Neural progenitor cell (in vitro differentiated cells): ENCODE data around the gene NFATC2. TPM values are rescaled to one million over a fixed set of nuclear protein-coding genes. Genes with fewer than 3 reads are reported as not detected.
A peak's percentile ranks its signal among the peaks of the same experiment; 100 is the strongest.

Source experiments
- DNase-seq: peaks from one replicate; pipeline ENCODE4 v3.0.0-alpha.2; 2016; ENCODE audit warnings: low spot score
- H2AFZ ChIP-seq: fragments of 200-600 bp; sonication (generic); replicated peaks from 2 replicates; pipeline ENCODE4 v1.6.1; 2016; ENCODE audit warnings: antibody characterized with exemption
- H3F3A ChIP-seq: fragments of 200-600 bp; sonication (generic); 2 replicates; pipeline ENCODE4 v1.6.1; 2016; ENCODE audit warnings: antibody characterized with exemption, low read depth
- H3K27ac ChIP-seq: fragments of 200-600 bp; sonication (generic); 2 replicates; pipeline ENCODE4 v1.5.1; 2016; ENCODE audit warnings: mild to moderate bottlenecking
- H3K27me3 ChIP-seq: fragments of 200-600 bp; sonication (generic); 2 replicates; pipeline ENCODE4 v1.6.1; 2016; ENCODE audit warnings: mild to moderate bottlenecking, moderate library complexity
- H3K36me3 ChIP-seq: fragments of 200-600 bp; sonication (generic); 2 replicates; pipeline ENCODE4 v1.5.1; 2016
- H3K4me1 ChIP-seq: fragments of 200-600 bp; sonication (generic); 2 replicates; pipeline ENCODE4 v1.6.1; 2016; ENCODE audit warnings: mixed run types
- H3K4me2 ChIP-seq: fragments of 200-600 bp; sonication (generic); 2 replicates; pipeline ENCODE4 v1.6.1; 2016
- H3K4me3 ChIP-seq: fragments of 200-600 bp; sonication (generic); 2 replicates; pipeline ENCODE4 v1.5.1; 2016
- H3K79me2 ChIP-seq: fragments of 200-600 bp; sonication (generic); 2 replicates; pipeline ENCODE4 v1.6.1; 2016; ENCODE audit warnings: low read depth
- H3K9ac ChIP-seq: fragments of 200-600 bp; sonication (generic); 2 replicates; pipeline ENCODE4 v1.6.1; 2016
- H3K9me3 ChIP-seq: fragments of 200-600 bp; sonication (generic); 2 replicates; pipeline ENCODE4 v1.5.1; 2016; ENCODE audit warnings: low read depth
- H4K20me1 ChIP-seq: fragments of 200-600 bp; sonication (generic); 2 replicates; pipeline ENCODE4 v1.6.1; 2016; ENCODE audit warnings: low read depth
- H3K27ac Mint-ChIP-seq: 3 replicates; pipeline ENCODE4 v1.8.0; 2021; ENCODE audit warnings: mixed read lengths
- H3K27me3 Mint-ChIP-seq: 2 replicates; pipeline ENCODE4 v1.8.0; 2022; ENCODE audit warnings: low read depth, mild to moderate bottlenecking, inconsistent platforms, moderate library complexity, mixed read lengths; ENCODE audit not compliant: insufficient read depth
- H3K36me3 Mint-ChIP-seq: 3 replicates; pipeline ENCODE4 v1.8.0; 2021; ENCODE audit warnings: mixed read lengths
- H3K4me1 Mint-ChIP-seq: 3 replicates; pipeline ENCODE4 v1.8.0; 2021; ENCODE audit warnings: mixed read lengths
- H3K4me3 Mint-ChIP-seq: 3 replicates; pipeline ENCODE4 v1.8.0; 2021; ENCODE audit warnings: mild to moderate bottlenecking, moderate library complexity, mixed read lengths
- H3K9me3 Mint-ChIP-seq: 3 replicates; pipeline ENCODE4 v1.8.0; 2020; ENCODE audit warnings: mixed read lengths
- EZH2 ChIP-seq: fragments of 200-600 bp; sonication (generic); IDR thresholded peaks from 2 replicates; pipeline ENCODE4 v1.6.1; 2017; ENCODE audit warnings: antibody characterized with exemption, mild to moderate bottlenecking, moderate library complexity
- EZH2phosphoT487 ChIP-seq: fragments of 200-600 bp; sonication (generic); IDR thresholded peaks from 2 replicates; pipeline ENCODE4 v1.6.1; 2017; ENCODE audit warnings: antibody characterized with exemption
- total RNA-seq: library from RNA; depleted of rRNA; stranded (reverse); fragments of >200 nt; gene quantifications from 2 replicates; pipeline ENCODE4 v1.2.3, GENCODE V29; 2015; ENCODE audit warnings: low replicate concordance
- TF ChIP-seq, protein P1 (sequence below): fragments of 200-600 bp; sonication (generic); IDR thresholded peaks from 2 replicates; pipeline ENCODE4 v1.5.1; 2017; ENCODE audit warnings: antibody characterized with exemption, mild to moderate bottlenecking

The NFATC2 gene
- total RNA-seq, 1 donor from 2014 or later = 0.19 TPM

DNA sequence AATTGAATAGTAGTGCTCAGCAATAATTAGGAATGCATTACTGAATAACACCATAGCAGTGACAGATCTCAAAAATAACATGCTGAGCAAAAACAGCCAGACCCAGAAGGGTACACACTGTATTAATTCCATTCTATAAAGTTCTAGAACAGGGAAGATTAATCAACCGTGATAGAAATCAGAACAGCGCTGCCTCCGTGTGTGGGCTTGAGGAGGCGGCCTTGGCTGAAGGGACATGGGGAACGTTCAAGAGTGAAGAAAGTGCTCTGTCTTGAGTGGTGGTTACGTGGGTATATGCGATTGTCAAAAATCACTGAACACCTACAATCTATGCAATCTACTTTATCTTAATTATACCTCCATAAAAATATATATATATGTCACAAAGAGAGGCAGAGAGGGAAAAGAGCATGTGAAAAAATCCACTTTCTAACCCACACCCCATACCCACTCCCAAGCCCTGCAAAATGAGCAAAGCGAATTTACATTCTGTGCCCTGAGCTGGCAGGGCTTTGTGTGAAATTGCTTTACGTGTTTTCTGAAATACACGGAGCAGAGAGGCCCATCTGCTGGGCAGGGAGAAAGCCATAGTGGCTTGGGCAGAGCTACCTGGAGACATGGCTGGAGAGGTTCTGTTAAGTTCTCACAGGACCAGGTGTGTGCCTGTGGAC lies 74.4 kb downstream of the NFATC2 start:
- DNase-seq = no peak
- Histone ChIP-seq H3K27me3 (no peaks in the 10 kb centered on the region), H3K79me2 (no peaks in the 10 kb centered on the region), H2AFZ (no peak overlapping the region), H3K27ac (no peak overlapping the region), H3K4me3 (no peak overlapping the region), H3K9me3 (no peaks in the 10 kb centered on the region), H3K4me2 (no peak overlapping the region), H3K9ac (no peak overlapping the region), H3F3A (no peaks in the 10 kb centered on the region), H3K36me3 (no peaks in the 10 kb centered on the region), H4K20me1 (no peaks in the 10 kb centered on the region), H3K4me1 (no peaks in the 10 kb centered on the region)
- TF ChIP-seq, protein P1, sequence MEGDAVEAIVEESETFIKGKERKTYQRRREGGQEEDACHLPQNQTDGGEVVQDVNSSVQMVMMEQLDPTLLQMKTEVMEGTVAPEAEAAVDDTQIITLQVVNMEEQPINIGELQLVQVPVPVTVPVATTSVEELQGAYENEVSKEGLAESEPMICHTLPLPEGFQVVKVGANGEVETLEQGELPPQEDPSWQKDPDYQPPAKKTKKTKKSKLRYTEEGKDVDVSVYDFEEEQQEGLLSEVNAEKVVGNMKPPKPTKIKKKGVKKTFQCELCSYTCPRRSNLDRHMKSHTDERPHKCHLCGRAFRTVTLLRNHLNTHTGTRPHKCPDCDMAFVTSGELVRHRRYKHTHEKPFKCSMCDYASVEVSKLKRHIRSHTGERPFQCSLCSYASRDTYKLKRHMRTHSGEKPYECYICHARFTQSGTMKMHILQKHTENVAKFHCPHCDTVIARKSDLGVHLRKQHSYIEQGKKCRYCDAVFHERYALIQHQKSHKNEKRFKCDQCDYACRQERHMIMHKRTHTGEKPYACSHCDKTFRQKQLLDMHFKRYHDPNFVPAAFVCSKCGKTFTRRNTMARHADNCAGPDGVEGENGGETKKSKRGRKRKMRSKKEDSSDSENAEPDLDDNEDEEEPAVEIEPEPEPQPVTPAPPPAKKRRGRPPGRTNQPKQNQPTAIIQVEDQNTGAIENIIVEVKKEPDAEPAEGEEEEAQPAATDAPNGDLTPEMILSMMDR = no peak
- no peak for TF ChIP-seq EZH2
- no peak for TF ChIP-seq EZH2phosphoT487
- Mint-ChIP-seq H3K27ac (no peak overlapping the region), H3K27me3 (no peaks in the 10 kb centered on the region), H3K9me3 (no peaks in the 10 kb centered on the region), H3K4me3 (no peak overlapping the region), H3K4me1 (peaks cover 3% of the 10 kb centered on the region), H3K36me3 (no peaks in the 10 kb centered on the region)

- no peaks in the 10 kb centered on the region for H3F3A ChIP-seq
- peak; percentile 15 for DNase-seq
- H3K4me3 ChIP-seq = no peak overlapping the region
- H3K9me3 ChIP-seq = no peaks in the 10 kb centered on the region
- no peaks in the 10 kb centered on the region for H3K79me2 ChIP-seq
- Mint-ChIP-seq H3K27me3 (peaks cover 4% of the 10 kb centered on the region), H3K4me1 (peaks cover 13% of the 10 kb centered on the region), H3K4me3 (no peak overlapping the region), H3K27ac (peak overlapping the region; percentile 37), H3K36me3 (no peaks in the 10 kb centered on the region), H3K9me3 (no peaks in the 10 kb centered on the region)
- H3K27ac ChIP-seq = no peak overlapping the region
- TF ChIP-seq EZH2 = no peak
- TF ChIP-seq, protein P1 = no peak
- no peak for TF ChIP-seq EZH2phosphoT487
- no peak overlapping the region for H2AFZ ChIP-seq
- no peaks in the 10 kb centered on the region for H3K36me3 ChIP-seq
- H3K9ac ChIP-seq = no peak overlapping the region
- H3K4me2 ChIP-seq = no peak overlapping the region
- no peaks in the 10 kb centered on the region for H3K4me1 ChIP-seq
- no peaks in the 10 kb centered on the region for H4K20me1 ChIP-seq
- H3K27me3 ChIP-seq = no peaks in the 10 kb centered on the region
These were observed 78.5 kb downstream of the NFATC2 start for GRCh38 chr20:51463998-51464397.

DNA sequence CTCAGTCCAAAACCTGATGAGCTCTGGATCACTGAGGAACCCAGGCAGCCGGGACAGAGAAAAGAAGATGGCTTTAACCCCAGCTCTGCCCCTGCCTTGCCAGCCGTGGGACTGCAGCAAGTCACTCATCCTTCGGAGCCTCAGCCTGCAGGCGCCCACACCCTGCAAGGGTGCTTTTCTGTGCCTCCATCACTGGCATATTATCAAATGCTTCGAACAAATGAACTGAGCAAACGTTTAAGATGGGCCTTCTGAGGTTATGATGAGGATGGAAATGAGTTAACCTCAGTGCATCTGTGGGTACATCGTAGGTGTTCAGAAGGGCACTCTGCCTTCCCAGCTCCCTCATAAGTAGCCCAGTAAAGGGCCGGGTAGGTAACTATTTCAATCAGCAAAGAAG lies 79.0 kb downstream of the NFATC2 start:
- no peaks in the 10 kb centered on the region for H3K27me3 ChIP-seq
- H3K4me1 ChIP-seq = no peaks in the 10 kb centered on the region
- H3K9ac ChIP-seq = no peak overlapping the region
- no peaks in the 10 kb centered on the region for H3K36me3 ChIP-seq
- H3K27ac ChIP-seq = no peak overlapping the region
- H3F3A ChIP-seq = no peaks in the 10 kb centered on the region
- no peak overlapping the region for H3K4me2 ChIP-seq
- TF ChIP-seq EZH2phosphoT487 = no peak
- TF ChIP-seq, protein P1 = no peak
- TF ChIP-seq EZH2 = no peak
- no peaks in the 10 kb centered on the region for H3K9me3 ChIP-seq
- H4K20me1 ChIP-seq = no peaks in the 10 kb centered on the region
- Mint-ChIP-seq H3K27ac (peak overlapping the region; percentile 42), H3K27me3 (peaks cover 4% of the 10 kb centered on the region), H3K9me3 (no peaks in the 10 kb centered on the region), H3K4me3 (no peak overlapping the region), H3K4me1 (peaks cover 13% of the 10 kb centered on the region), H3K36me3 (no peaks in the 10 kb centered on the region)
- DNase-seq = no peak
- no peaks in the 10 kb centered on the region for H3K79me2 ChIP-seq
- H2AFZ ChIP-seq = no peak overlapping the region
- H3K4me3 ChIP-seq = no peak overlapping the region
